NCI-H526 (cell line): ENCODE results near the gene POLD2.

Experiments
- DNase-seq, 2 experiments: peaks; one replicate each; lab custom pipeline; 2025; lab: John Stamatoyannopoulos, UW

Gene POLD2

GRCh38 chr7:44065431-44066110 lies 57.8 kb downstream of the POLD2 start, which contains the start of gene PGAM2:
Gene PGAM2, minus strand, starts transcription at chr7:44065567. Its CDS starts 38 bp downstream, at chr7:44065529.
- DNase-seq: peak in 1 of 2 experiments; percentile 32

GRCh38 chr7:44064791-44065430 lies 58.4 kb downstream of the POLD2 start:
- DNase-seq: no peak
